GM18858 (cell line): ENCODE results near the gene RHOF.
"Not testable (repeated sequence)": the region's sequence is repeated elsewhere in the genome, so short reads cannot be mapped to it uniquely, and the experiment has no call there.

Experiments used
- ATAC-seq: cut with Tn5 transposase; IDR thresholded peaks from one replicate; pipeline ENCODE4 v1.9.1; 2021; ENCODE audit not compliant: unreplicated experiment

RHOF gene

DNA sequence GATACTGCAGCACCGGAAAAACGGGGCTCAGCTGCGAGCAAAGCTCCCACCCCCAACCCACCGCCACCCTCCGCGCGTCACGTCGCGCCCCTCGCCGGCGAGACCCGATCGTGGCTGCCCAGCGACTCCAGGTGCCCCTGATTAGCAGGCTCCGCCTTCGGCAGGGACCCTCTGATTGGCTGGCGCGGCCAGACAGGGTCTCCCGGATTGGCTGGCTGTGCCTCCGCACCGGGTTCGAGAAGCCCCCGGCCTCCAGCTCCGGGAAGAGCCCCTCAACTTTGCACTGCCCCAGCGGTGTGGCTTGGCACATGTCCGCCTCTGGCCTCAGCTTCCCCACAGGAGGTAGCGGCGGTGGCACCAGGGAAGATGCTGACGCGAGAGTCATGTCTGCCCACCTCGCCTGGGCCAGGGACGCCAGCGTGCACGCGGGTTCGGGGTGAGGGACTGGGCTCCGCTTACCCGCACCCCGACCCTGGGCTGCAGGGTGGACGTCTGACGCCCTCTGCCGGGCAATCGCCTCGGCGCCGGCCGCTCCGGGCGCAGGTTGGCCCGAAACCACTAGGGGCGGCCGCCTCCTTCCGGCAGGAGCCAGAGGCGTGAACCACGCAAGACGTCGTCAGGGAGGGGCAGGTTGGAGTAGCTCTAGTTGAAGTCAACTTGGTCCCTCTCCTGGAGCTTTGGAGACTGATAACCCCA is 498 bp upstream of the RHOF start:
- ATAC-seq, result peak; percentile 36

DNA sequence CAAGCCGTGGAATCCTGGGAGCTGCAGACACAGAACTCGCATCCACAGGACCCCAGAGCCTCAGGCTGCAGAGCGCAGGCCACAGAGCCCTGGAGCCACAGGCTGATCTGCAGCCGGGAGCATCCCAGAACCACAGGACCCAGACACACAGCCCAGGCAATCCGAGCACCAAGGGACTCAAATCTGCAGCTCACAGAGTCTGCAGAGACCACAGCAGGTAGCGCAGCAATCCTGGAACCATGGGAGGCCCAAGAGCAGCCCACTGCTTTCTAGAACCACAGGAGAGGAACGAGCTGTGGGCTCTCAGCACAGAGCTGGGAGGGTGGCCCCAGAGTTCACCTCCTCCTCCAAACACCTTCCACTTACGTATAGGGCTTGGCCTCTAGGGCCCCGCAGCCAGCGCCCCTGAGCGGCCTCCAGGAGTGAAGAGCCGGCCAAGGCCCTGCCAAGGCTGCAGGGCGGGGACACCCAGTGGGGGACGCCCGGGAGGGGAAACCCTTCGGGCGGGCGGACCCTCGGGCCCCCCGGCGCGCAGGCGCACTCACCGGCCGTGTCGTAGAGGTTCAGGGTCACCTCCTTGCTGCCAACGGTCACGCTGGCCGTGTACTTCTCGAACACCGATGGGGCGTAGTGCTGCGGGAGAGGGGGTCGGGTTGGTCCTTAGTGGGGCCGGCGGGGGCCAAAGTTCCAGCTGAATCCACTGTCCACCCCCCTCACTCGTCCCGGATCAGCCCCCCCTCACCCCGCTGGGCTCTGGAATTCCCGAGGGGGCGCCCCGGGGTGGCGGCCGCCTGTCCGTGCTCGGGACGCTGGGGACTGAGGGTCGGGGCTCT is 665 bp downstream of the RHOF start:
- no peak for ATAC-seq

- ATAC-seq, result no peak
Observed at GRCh38 chr12:121791671-121792551, 1.6 kb downstream of the RHOF start.

DNA sequence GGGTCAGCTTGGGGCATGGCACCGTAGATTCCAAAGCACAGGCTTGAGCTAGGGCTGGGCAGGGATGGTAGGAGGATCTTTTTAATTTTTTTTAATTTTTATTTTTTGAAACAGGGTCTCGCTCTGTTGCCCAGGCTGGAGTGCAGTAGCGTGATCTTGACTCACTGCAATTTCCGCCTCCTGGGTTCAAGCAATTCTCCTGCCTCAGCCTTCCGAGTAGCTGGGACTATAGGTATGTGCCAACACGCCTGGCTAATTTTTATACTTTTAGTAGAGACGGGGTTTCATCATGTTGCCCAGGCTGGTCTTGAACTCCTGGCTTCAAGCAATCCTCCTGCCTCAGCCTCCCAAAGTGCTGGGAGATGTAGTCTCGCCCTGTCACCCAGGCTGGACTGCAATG is 2.7 kb downstream of the RHOF start:
- not testable (repeated sequence) for ATAC-seq

- peak; percentile 21 for ATAC-seq
Observed at GRCh38 chr12:121789800-121790728, 3.4 kb downstream of the RHOF start.

- no peak for ATAC-seq
Observed at GRCh38 chr12:121789233-121789781, 4.2 kb downstream of the RHOF start.

DNA sequence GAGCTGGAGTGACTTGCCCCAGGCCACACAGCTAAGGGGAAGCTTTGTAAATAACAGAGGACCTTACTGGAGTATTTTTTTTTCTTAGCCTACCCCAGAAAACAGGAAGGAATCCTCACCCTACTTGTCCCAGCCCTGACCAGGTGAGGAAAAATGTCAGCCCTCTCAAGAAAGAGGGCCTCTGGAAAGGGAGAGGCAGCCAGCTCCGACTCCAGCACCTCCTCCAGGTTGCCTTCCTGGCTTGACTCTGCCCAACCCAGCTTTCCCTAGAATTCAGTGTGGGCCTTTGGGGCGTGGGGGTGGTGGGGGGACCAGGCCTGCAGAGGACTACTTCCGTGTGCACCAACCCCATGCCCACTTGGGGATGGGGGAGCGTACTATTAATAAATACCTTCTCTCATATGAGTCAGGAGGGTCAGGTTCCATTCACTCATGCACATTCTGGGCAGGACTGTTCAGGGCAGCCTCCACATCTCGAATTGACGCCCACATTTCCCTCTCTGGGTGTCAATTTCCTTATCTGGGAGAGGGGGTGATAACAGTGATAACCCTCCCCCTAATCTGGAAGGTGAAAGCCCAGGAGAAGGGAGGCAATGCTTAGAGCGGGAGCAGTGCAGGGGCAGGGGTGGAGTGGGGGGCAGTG is 5.2 kb downstream of the RHOF start:
- ATAC-seq, result no peak

DNA sequence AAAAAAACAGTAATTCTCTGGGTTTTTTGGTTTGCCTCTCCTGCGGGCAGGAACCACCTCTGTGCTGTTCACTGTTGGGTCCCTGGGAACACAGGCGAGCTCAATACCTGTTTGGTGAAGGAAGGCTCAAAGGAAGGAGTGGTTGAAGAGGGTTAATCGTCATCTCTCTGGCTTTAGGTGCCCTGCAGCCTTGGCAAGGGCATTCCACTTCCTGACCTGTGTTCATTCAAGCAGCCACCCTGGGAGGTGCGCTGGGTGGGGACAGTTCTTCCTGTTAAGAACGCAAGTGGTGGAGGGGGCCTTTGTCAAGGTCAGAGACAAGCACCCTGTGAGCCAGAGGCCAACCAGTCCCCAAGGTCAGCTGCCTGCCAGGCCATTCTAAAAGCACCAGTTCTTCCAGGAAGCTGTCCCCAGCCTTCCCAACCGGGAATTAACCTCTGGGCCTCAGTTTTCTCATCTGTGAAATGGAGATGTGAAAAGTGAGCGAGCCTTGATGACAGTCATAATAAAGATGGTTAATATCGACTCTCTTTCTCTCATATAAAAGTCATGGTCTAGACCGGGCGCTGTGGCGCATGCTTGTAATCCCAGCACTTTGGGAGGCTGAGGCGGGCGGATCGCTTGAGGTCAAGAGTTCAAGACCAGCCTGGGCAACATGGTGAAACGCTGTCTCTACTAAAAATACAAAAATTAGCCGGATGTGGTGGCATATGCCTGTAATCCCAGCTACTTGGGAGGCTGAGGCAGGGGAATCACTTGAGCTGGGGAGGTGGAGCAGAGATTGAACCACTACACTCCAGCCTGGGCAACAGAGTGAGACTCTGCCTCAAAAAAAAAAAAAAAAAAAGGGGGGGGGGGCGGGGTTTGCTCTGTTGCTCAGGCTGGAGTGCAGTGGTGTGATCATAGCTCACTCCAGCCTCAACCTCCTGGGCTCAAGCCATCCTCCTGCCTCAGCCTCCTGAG is 6.1 kb downstream of the RHOF start:
- ATAC-seq, result no peak

DNA sequence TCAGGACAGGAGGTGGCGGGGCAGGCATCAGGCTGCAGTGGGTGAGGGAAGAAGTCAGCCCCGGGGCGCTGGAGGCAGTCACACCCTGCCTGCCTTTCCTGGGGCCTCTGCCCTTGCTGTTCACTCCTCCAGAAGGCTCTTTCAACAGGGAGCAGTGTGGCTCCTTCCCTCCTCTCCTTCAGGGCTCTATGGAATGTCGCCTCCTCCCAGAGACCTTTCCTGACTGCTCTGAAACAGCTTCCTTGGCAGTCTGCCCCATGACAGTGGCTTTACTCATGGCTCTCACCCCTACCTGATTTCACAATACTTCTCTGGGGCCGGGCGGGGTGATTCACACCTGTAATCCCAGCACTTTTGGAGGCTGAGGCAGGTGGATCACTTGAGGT is 7.1 kb downstream of the RHOF start:
- ATAC-seq, result no peak

GRCh38 chr12:121784460-121784859 is 9.0 kb downstream of the RHOF start:
- ATAC-seq, result no peak

- ATAC-seq, result no peak
Observed at GRCh38 chr12:121783766-121784165, 9.7 kb downstream of the RHOF start.

GRCh38 chr12:121781998-121782979 is 11.2 kb downstream of the RHOF start:
- ATAC-seq, result no peak

DNA sequence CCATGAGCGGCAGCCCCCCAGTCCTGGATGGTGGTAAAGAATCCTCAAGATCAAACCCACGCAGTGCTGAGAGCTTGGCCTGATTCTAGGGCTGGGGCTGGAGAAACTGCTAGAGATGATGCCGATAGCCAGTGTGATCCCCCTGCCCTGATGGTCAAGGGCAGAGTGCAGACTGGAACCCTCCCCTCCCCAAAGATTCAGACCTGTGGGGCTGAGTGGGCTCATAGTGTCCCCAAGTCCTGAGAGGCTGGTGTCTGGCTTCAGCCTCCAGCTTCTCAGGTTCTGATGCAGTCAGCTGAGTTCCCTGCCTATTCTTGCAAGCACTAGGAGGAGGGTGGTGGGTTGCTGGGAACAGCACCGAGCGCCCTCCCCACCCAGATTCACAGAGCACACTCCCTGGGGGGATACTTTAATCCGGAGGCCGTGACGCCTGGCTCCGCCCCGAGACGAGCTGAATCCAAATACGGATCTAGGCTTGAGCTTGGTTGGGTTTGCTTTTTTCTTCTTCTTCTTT is 11.9 kb downstream of the RHOF start:
- ATAC-seq, result no peak

DNA sequence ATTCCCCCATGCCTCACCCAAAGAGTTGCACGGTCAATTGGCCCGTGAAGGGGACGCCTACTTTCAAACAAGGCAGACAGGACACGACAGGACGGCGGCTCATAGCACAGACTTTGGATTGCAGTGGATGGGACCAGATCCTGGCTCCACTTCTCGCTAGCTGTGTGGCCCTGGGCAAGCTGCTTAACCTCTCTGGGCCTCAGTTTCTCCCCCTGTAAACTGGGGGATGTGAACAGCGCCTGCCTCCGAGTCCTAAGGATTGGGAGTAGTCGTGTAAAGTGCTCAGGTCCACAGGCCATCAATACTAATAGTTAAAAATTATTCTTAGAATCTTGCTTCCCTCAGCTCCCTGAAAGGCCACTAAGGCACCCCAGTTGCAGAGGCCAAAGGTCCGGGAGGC is 13.1 kb downstream of the RHOF start:
- no peak for ATAC-seq

- ATAC-seq, result no peak
Observed at GRCh38 chr12:121779422-121779895, 14.0 kb downstream of the RHOF start.

DNA sequence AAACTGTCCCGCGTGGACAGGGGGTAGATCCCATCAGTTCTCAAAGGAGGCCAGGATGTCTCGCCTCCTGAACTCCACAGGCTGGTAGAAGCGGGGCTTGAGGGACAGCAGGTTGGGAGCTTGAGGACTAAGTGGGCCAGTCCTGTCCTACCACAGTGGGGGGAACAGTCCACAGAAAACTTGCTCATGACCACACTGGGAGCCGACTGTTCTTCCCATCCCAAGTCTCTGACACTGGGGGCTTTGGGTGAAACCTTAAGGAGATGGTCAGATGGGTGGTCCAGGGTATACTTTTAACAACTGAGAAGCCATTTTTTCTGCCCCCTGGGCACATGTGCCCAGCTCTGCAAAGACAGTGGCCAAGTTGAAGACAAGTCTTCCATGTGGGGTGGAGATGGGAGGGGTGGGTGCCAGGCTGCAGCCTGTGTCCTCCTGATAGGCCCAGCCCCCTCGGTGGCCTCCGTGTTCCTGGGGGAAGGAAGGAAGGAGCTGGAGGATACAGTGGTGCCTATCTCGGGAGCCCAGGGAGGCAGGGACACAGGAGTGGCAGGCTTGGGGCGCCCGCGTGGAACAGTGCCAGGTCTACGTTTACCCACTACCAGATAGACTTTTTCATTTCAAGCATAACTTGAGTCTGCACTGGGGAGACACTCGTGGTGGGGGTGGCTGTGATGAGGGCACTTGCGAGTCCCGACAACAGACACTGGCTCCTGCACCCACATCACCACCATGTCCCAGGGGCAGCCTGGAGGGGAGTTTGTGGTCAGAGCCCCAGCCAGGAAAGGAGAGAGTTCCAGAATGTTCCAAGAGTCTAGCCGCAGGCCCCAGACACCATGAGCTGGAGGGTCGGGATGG is 14.7 kb downstream of the RHOF start:
- ATAC-seq, result no peak
